Left ventricle myocardium inferior (tissue), 1 donor: ENCODE measurements around the gene AQP3. TPM values are rescaled to one million over a fixed set of nuclear protein-coding genes. Genes with fewer than 3 reads are reported as not detected.

Source experiments
- microRNA-seq: library from miRNA; unstranded; fragments of <30 nt; microRNA quantifications from one replicate; pipeline ENCODE4 v1.2.0, GENCODE V29; 2020
- total RNA-seq: library from RNA; stranded (reverse); fragmentation: NEBNext Ultra II Directional; extraction: Animal tissue kit (Norgen Biotek cat#: 25700); gene quantifications from one replicate; pipeline ENCODE4 v1.2.1, GENCODE V29; 2021
- donor health status: DM: no; HTN: yes; CAD: no; lungs with severe emphysema.

The AQP3 gene
- total RNA-seq, 1 donor from 2014 or later, result 13.6 TPM

Small RNA genes lying within 50 kb of the gene (microRNA-seq; reads per million reads assigned to microRNA genes)
- gene MIR6851, result not detected

Other genes starting within 250 kb of the AQP3 start
- not detected for gene SPINK4, start 207.4 kb downstream of the AQP3 start, total RNA-seq
- 138 TPM for gene BAG1, start 182.9 kb downstream of the AQP3 start, total RNA-seq
- gene CHMP5, start 182.5 kb downstream of the AQP3 start, total RNA-seq, result 56.9 TPM
- 31.4 TPM for gene NFX1, start 157.1 kb downstream of the AQP3 start, total RNA-seq
- 150 TPM for gene AQP7, start 45.0 kb downstream of the AQP3 start, total RNA-seq
- gene NOL6, start 26.3 kb upstream of the AQP3 start, total RNA-seq, result 13.4 TPM
- gene ANKRD18B, start 76.7 kb upstream of the AQP3 start, total RNA-seq, result not detected